Fibroblast of the aortic adventitia (primary cell): ENCODE measurements around the gene TMEM182. TPM values are rescaled to one million over a fixed set of nuclear protein-coding genes. Genes with fewer than 3 reads are reported as not detected.

Experiments
- DNase-seq: peaks from one replicate; pipeline ENCODE4 v3.0.0-alpha.2; 2010; ENCODE audit warnings: low read depth
- H3K4me3 ChIP-seq: 2 replicates; pipeline ENCODE4 v1.5.1; 2011; ENCODE audit warnings: low read depth, mild to moderate bottlenecking, control low read depth, low read length, moderate library complexity
- CTCF ChIP-seq: IDR thresholded peaks from 2 replicates; pipeline ENCODE4 v1.5.1; 2011; ENCODE audit warnings: mild to moderate bottlenecking, low read length, control low read depth, inconsistent platforms; ENCODE audit not compliant: insufficient read depth
- total RNA-seq: library from RNA; depleted of rRNA; stranded (reverse); fragments of >200 nt; gene quantifications from 2 replicates; pipeline ENCODE4 v1.2.3, GENCODE V29; 2012; ENCODE audit warnings: low replicate concordance

The TMEM182 gene
- total RNA-seq, 1 donor: 2.1 TPM

DNA sequence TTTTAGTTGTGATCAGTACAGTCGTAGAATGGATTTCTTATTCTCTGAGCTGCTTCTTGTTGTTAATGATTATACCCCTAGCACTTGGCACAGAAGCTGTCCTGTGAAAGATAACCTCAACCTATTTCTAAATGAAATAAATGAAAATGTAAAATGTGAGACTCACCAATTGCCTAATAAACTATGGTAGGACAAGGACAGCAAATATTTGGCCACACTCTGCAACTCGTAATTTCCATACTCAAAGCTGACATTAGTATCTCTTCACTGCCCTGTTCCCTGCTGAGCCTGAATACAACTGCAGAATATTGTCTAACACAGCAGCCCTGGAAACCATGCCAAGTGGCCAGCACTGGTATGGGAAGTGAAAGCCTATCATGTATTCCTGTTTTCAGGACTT, 34.5 kb downstream of the TMEM182 start:
- no peak for DNase-seq
- no peak overlapping the region for H3K4me3 ChIP-seq
- TF ChIP-seq CTCF: no peak

DNA sequence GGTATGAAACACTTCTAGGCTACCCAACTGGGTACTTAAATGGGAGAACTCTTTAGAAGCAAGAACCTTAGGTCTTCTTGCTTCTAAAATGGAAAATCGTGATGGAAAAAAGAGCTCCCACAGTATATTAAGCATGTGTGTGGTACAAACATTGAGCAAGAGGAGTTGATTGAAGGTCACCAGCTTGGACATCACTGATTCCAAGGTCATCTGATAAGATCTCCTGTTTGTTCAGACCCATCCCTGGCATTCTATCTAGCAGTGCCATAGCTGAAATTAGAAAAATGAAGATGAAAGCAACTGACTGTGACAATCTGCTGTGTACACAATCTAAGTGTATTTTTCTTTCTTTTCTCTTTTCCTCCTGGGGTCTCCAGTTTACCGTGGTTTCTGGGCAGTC, 35.7 kb downstream of the TMEM182 start:
- H3K4me3 ChIP-seq: no peak overlapping the region
- no peak for TF ChIP-seq CTCF
- DNase-seq: no peak

GRCh38 chr2:102798181-102798580, 36.4 kb downstream of the TMEM182 start:
- TF ChIP-seq CTCF: no peak
- no peak overlapping the region for H3K4me3 ChIP-seq
- DNase-seq: no peak

- H3K4me3 ChIP-seq: no peak overlapping the region
- DNase-seq: peak; percentile 21
- TF ChIP-seq CTCF: no peak
Observed at GRCh38 chr2:102801098-102801718, 39.4 kb downstream of the TMEM182 start.

GRCh38 chr2:102801858-102802699, 40.2 kb downstream of the TMEM182 start:
- H3K4me3 ChIP-seq: no peak overlapping the region
- no peak for DNase-seq
- no peak for TF ChIP-seq CTCF

- no peak overlapping the region for H3K4me3 ChIP-seq
- DNase-seq: no peak
- no peak for TF ChIP-seq CTCF
Observed at GRCh38 chr2:102803041-102803896, 41.4 kb downstream of the TMEM182 start.
